BJ (cell line): ENCODE results near the gene TEX53. TPM values are rescaled to one million over a fixed set of nuclear protein-coding genes. Genes with fewer than 3 reads are reported as not detected.

Experiments used
- CTCF ChIA-PET: fragments of 350-600 bp; formaldehyde crosslinking; extraction: SDS; loops from one replicate; lab custom pipeline; 2021; ENCODE audit warnings: antibody characterized with exemption, inconsistent platforms; lab: Yijun Ruan, JAX
- POLR2A ChIA-PET: fragments of 300-600 bp; sonication (Branson Sonifier 250); formaldehyde crosslinking; extraction: SDS; loops from one replicate; lab custom pipeline; 2021; ENCODE audit warnings: antibody characterized with exemption; lab: Charles Lee
- DNase-seq: peaks from one replicate; pipeline ENCODE4 v3.0.0-alpha.2; 2011; ENCODE audit warnings: low read depth
- H3K27me3 ChIP-seq: 2 replicates; pipeline ENCODE4 v1.6.0; 2011; ENCODE audit warnings: low read length; ENCODE audit not compliant: control insufficient read depth, insufficient read depth
- H3K36me3 ChIP-seq: 2 replicates; pipeline ENCODE4 v1.5.1; 2011; ENCODE audit warnings: low read length; ENCODE audit not compliant: control insufficient read depth, insufficient read depth
- H3K4me3 ChIP-seq: 2 replicates; pipeline ENCODE4 v1.5.1; 2011; ENCODE audit warnings: low read depth, mild to moderate bottlenecking, control low read depth, low read length
- CTCF ChIP-seq: IDR thresholded peaks from 2 replicates; pipeline ENCODE4 v1.5.1; 2011; ENCODE audit warnings: low read depth, mild to moderate bottlenecking, control low read depth, inconsistent platforms, low read length, moderate library complexity; ENCODE audit not compliant: insufficient read depth
- polyA plus RNA-seq: library from polyadenylated mRNA; depleted of rRNA; stranded (reverse); fragments of >200 nt; gene quantifications from 2 replicates; pipeline ENCODE4 v1.2.3, GENCODE V29; 2011

TEX53 gene
- polyA plus RNA-seq, 1 experiment: not detected

GRCh38 chr9:114641967-114642366 is 15.6 kb downstream of the TEX53 start:
- H3K36me3 ChIP-seq: peaks cover 12% of the 10 kb centered on the region
- no peaks in the 10 kb centered on the region for H3K27me3 ChIP-seq
- ChIA-PET CTCF (interaction anchor here (0.6 to 1.3 kb wide), 3 partner anchors 11 to 23 kb away, joined by 3 to 5 read pairs (median 4); no protein-coding TSS in a partner anchor), POLR2A (no interaction called here)
- DNase-seq: no peak
- TF ChIP-seq CTCF: no peak
- no peak overlapping the region for H3K4me3 ChIP-seq

DNA sequence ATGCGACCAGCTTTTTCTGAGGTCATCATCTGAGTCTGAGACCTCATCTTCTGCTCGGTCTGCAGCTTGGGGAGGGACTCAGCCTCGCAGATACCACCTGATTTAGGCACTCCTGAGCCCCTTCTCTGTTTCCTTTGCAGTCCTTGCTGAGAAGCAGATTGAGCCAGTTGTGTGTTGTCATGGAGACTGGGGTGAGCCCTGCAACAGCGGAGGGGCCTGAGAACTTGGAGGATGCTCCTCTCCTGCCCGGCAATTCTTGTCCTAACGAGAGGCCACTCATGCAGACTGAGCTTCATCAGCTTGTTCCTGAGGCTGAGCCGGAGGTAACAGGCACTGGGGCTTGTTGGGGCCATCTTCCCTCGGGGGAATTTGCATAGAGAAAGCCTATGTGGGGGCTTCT is 19.2 kb downstream of the TEX53 start:
- CTCF ChIA-PET: interaction anchor here (1.2 to 3.9 kb wide), 3 partner anchors 9 to 23 kb away, joined by 3 to 21 read pairs (median 5); no protein-coding TSS in a partner anchor
- POLR2A ChIA-PET: no interaction called here
- no peak for DNase-seq
- Histone ChIP-seq H3K4me3 (no peak overlapping the region), H3K36me3 (peaks cover 17% of the 10 kb centered on the region), H3K27me3 (no peaks in the 10 kb centered on the region)
- no peak for TF ChIP-seq CTCF

DNA sequence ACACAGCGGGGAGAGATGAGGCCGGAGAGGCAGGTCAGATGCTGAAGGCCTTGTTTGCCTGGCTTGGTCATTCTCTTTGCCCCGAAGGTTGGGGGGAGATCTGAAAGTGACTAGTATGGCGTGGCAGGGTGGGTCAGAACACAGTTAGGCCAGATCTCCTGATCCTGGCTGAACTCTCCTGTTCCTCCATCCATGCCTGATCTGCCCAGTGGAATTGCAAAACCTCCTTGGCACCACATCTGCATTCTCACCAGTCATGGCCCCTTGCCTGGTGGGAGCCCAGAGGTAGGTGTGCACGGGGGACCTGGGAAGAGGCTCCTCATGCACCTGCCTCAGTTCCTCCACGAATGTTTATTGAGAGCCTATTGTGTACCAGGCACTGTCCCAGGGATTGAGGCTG is 23.2 kb downstream of the TEX53 start:
- no peak for DNase-seq
- Histone ChIP-seq H3K27me3 (no peaks in the 10 kb centered on the region), H3K36me3 (peaks cover 15% of the 10 kb centered on the region), H3K4me3 (no peak overlapping the region)
- ChIA-PET CTCF (interaction anchor here (0.6 kb wide), 1 partner anchor 146 kb away, joined by 3 read pairs; no protein-coding TSS in a partner anchor), POLR2A (no interaction called here)
- TF ChIP-seq CTCF: no peak

DNA sequence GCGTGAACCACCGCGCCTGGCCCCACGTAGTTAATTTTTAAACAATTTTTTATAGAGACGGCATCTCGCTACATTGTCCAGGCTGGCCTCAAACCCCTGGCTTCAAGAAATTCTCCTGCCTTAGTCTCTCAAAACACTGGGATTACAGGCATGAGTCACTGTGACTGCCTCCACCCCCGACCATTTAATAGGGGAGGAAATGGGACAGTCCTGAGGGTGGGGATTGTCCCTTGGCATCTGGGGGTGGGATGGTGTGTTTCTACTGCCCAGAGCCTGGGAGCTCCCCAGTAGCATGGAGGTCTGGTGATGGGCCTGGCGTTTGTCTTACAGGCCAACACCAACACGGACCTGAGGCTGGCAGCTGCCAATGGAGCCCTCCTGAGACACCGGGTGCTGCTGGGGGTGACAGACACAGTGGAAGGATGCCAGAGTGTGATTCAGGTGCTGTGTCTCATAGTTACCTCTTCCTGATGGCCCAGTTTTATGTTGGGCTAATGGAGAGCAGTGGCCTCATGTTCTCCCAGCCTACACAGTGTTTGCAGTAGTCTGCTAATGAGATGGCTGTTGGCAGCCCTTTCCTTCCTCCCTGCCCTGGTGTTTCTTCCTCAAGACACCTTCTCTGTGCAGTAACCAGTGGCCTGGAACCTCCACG is 24.0 kb downstream of the TEX53 start:
- DNase-seq: no peak
- POLR2A ChIA-PET: no interaction called here
- TF ChIP-seq CTCF: no peak
- CTCF ChIA-PET: interaction anchor here (0.8 kb wide), 1 partner anchor 20 kb away, joined by 4 read pairs; no protein-coding TSS in a partner anchor
- no peak overlapping the region for H3K4me3 ChIP-seq
- peaks cover 15% of the 10 kb centered on the region for H3K36me3 ChIP-seq
- no peaks in the 10 kb centered on the region for H3K27me3 ChIP-seq

DNA sequence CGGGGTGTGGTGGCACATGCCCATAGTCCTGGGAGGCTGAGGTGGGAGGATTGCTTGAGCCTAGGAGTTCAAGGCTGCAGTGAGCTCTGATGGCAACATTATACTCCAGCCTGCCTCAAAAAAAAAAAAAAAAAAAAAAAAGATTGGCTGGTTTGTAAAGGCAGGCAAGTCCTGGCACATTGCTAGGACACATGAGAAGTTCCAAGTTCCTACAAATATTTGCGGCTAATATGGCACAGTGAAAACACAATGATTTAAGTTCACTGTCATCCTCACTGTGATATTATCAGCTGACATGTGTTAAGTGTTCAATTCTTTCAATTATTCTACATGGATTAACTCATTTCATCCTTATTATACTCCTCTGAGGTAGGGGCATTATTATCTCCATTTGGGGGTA is 26.4 kb downstream of the TEX53 start:
- Histone ChIP-seq H3K27me3 (no peaks in the 10 kb centered on the region), H3K36me3 (peaks cover 18% of the 10 kb centered on the region), H3K4me3 (no peak overlapping the region)
- DNase-seq: no peak
- ChIA-PET CTCF (no interaction called here), POLR2A (no interaction called here)
- no peak for TF ChIP-seq CTCF
